GM23248 (cell line): ENCODE results near the gene MED17. TPM values are rescaled to one million over a fixed set of nuclear protein-coding genes. Genes with fewer than 3 reads are reported as not detected.
"Not testable (repeated sequence)": the region's sequence is repeated elsewhere in the genome, so short reads cannot be mapped to it uniquely, and the experiment has no call there.

Source experiments
- DNase-seq: peaks from one replicate; pipeline ENCODE4 v3.0.0-alpha.2; 2015
- H2AFZ ChIP-seq: fragments of 200-600 bp; sonication (generic); 2 replicates; pipeline ENCODE4 v1.6.1; 2016; ENCODE audit warnings: antibody characterized with exemption
- H3F3A ChIP-seq: fragments of 200-600 bp; sonication (generic); 2 replicates; pipeline ENCODE4 v1.6.1; 2016; ENCODE audit warnings: mild to moderate bottlenecking, antibody characterized with exemption, mixed run types; ENCODE audit not compliant: insufficient read depth
- H3K27ac ChIP-seq: fragments of 200-600 bp; sonication (generic); 2 replicates; pipeline ENCODE4 v1.5.1; 2016; ENCODE audit warnings: mild to moderate bottlenecking
- H3K27me3 ChIP-seq: fragments of 200-600 bp; sonication (generic); replicated peaks from 2 replicates; pipeline ENCODE4 v1.6.1; 2016; ENCODE audit warnings: mild to moderate bottlenecking; ENCODE audit not compliant: insufficient read depth
- H3K36me3 ChIP-seq: fragments of 200-600 bp; sonication (generic); 2 replicates; pipeline ENCODE4 v1.6.1; 2016; ENCODE audit warnings: low read depth, mild to moderate bottlenecking
- H3K4me1 ChIP-seq: fragments of 200-600 bp; sonication (generic); 2 replicates; pipeline ENCODE4 v1.6.1; 2016; ENCODE audit warnings: mild to moderate bottlenecking; ENCODE audit not compliant: insufficient read depth
- H3K4me2 ChIP-seq: fragments of 200-600 bp; sonication (generic); one replicate; pipeline ENCODE4 v1.6.1; 2016; ENCODE audit warnings: mild to moderate bottlenecking; ENCODE audit not compliant: unreplicated experiment
- H3K4me3 ChIP-seq: fragments of 200-600 bp; sonication (generic); 2 replicates; pipeline ENCODE4 v1.5.1; 2016; ENCODE audit warnings: mild to moderate bottlenecking
- H3K79me2 ChIP-seq: fragments of 200-600 bp; sonication (generic); 2 replicates; pipeline ENCODE4 v1.6.1; 2016; ENCODE audit warnings: mild to moderate bottlenecking; ENCODE audit not compliant: insufficient read depth
- H3K9ac ChIP-seq: fragments of 200-600 bp; sonication (generic); 2 replicates; pipeline ENCODE4 v1.6.1; 2016; ENCODE audit warnings: mild to moderate bottlenecking
- H3K9me2 ChIP-seq: fragments of 200-600 bp; sonication (generic); 2 replicates; pipeline ENCODE4 v1.6.1; 2016; ENCODE audit warnings: mixed run types, mild to moderate bottlenecking, moderate library complexity; ENCODE audit not compliant: insufficient read depth
- H3K9me3 ChIP-seq: fragments of 200-600 bp; sonication (generic); one replicate; pipeline ENCODE4 v1.6.1; 2017; ENCODE audit warnings: low read depth
- H4K20me1 ChIP-seq: fragments of 200-600 bp; sonication (generic); 2 replicates; pipeline ENCODE4 v1.6.0; 2016; ENCODE audit not compliant: insufficient read depth
- EZH2 ChIP-seq: fragments of 200-600 bp; sonication (generic); IDR thresholded peaks from 2 replicates; pipeline ENCODE4 v1.6.1; 2018; ENCODE audit warnings: antibody characterized with exemption, mild to moderate bottlenecking; ENCODE audit not compliant: insufficient read depth, poor library complexity, severe bottlenecking
- EZH2phosphoT487 ChIP-seq: fragments of 200-600 bp; sonication (generic); IDR thresholded peaks from 2 replicates; pipeline ENCODE4 v1.6.1; 2018; ENCODE audit warnings: antibody characterized with exemption, moderate library complexity, mild to moderate bottlenecking, low read depth; ENCODE audit not compliant: insufficient read depth
- WGBS, 2 experiments: methylation state at CpG; one replicate each; pipeline ENCODE4 v1.1.6; 2015 to 2017; ENCODE audit warnings: low lambda C conversion rate in 2 of 2, low coverage in 1 of 2; ENCODE audit errors: missing lambda C conversion rate in 2 of 2; 5-methylcytosine and 5-hydroxymethylcytosine counted together
- in situ Hi-C: fragments of 300-500 bp; cut with MboI; formaldehyde crosslinking; loops from 2 replicates; pipeline ENCODE4 v1.15.0; 2020
- polyA plus RNA-seq: library from polyadenylated mRNA; unstranded; fragments of >200 nt; fragmentation: Nextera tagmentation; extraction: Ambion mirVana; gene quantifications from 2 replicates; pipeline ENCODE4 v1.2.1, GENCODE V29; 2016
- total RNA-seq: library from RNA; depleted of rRNA; stranded (reverse); fragments of >200 nt; shearing (Covaris generic); gene quantifications from 2 replicates; pipeline ENCODE4 v1.2.3, GENCODE V29; 2014

Gene MED17
- total and polyA plus RNA-seq, 2 experiments from 2014 or later: 22.2 to 22.4 TPM

DNA sequence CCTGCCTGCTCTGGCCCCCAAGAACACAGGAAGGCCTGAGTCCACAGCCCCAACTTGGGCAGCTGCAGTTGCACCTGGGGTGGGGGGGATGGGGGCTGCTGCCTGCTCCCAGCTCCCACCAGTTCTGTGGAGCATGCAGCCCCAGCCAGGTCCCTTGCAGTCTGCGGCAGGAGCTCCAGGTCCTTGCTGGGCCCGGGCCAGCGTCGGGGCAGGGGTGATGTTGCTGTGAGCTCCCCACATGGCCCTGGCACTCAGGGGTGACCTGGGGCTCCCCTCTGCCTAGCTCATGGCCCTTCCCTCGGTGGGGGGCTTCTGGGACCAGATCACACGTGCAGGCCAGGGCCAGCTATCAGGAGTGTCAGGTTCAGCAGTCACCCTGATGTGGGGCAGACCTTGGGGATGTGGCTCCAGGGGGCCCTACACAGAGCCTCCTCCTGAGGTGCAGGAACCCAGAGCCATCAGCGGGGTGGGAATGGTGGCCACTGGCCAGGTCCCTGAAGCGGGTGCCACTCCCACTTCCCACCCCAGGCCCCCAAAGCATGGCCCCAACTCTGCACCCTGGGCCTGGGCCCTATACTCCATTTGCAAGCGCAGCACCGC, 10.4 kb upstream of the MED17 start:
- Histone ChIP-seq H3K27me3 (no peaks in the 10 kb centered on the region), H3K4me2 (no peak overlapping the region), H3F3A (no peaks in the 10 kb centered on the region), H3K27ac (no peak overlapping the region), H3K36me3 (no peaks in the 10 kb centered on the region), H4K20me1 (no peaks in the 10 kb centered on the region), H3K4me1 (no peaks in the 10 kb centered on the region), H3K79me2 (no peaks in the 10 kb centered on the region), H3K9me3 (no peaks in the 10 kb centered on the region), H2AFZ (no peak overlapping the region), H3K4me3 (no peak overlapping the region), H3K9ac (no peak overlapping the region), H3K9me2 (no peaks in the 10 kb centered on the region)
- in situ Hi-C loops: no loop called here
- no peak for DNase-seq
- 85 to 93% methylated on average over 10 of the region's 10 CpGs for WGBS, 2 experiments
- no peak for TF ChIP-seq EZH2phosphoT487

DNA sequence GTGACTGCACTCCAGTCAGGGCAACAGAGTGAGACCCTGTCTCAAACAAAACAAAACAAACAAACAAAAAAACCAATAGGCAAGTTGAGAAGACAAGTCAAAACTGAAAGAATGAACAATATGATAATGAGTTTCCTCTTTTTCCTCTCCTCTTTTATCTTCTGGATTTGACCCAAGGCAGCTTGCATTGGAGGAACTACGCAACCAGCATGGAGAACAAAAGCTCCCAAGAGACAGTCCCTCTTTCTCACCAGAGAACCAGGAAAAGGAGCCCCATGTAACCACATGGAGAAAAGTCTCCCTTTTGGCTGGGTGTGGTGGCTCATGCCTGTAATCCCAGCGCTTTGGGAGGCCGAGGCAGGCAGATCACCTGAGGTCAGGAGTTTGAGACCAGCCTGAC, 9.5 kb upstream of the MED17 start:
- H3K9ac ChIP-seq, H3F3A ChIP-seq, in situ Hi-C loops, H3K27me3 ChIP-seq, H4K20me1 ChIP-seq, H3K4me3 ChIP-seq, H3K4me2 ChIP-seq, H3K27ac ChIP-seq, H3K9me3 ChIP-seq, H3K36me3 ChIP-seq, H3K79me2 ChIP-seq, H3K4me1 ChIP-seq, DNase-seq, H2AFZ ChIP-seq, H3K9me2 ChIP-seq: not testable (repeated sequence)
- WGBS, 2 experiments: 96 to 100% methylated on average over 3 of the region's 3 CpGs

DNA sequence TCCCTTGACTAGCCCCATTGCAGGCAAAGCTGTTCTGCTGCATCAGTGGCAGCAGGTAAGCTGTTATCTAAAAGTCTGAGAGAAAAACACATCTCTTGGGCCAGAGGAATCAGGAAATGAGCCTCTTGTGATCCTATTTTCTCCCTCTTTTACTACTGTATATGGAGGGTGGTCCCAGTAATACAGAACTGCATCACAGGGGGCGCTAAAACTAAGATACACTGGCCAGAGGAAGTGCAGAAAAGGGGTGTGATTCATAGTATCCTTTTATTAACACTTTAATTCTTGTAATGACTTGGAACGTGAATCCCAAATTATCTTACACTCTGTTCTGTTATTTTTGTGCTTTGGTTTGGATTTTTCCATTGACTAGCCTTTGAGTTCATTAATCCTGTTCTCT, 8.8 kb upstream of the MED17 start:
- TF ChIP-seq EZH2phosphoT487: no peak
- TF ChIP-seq EZH2: no peak
- no peaks in the 10 kb centered on the region for H3K4me1 ChIP-seq
- in situ Hi-C loops: no loop called here
- H4K20me1 ChIP-seq: no peaks in the 10 kb centered on the region
- no peak overlapping the region for H3K27ac ChIP-seq
- WGBS, 2 experiments: 33 to 37% methylated on average over 2 of the region's 2 CpGs
- no peaks in the 10 kb centered on the region for H3K27me3 ChIP-seq
- H3K4me2 ChIP-seq: no peak overlapping the region
- no peak overlapping the region for H3K4me3 ChIP-seq
- no peaks in the 10 kb centered on the region for H3K36me3 ChIP-seq
- H3K9me2 ChIP-seq: no peaks in the 10 kb centered on the region
- H3K9me3 ChIP-seq: no peaks in the 10 kb centered on the region
- no peaks in the 10 kb centered on the region for H3F3A ChIP-seq
- no peaks in the 10 kb centered on the region for H3K79me2 ChIP-seq
- H3K9ac ChIP-seq: no peak overlapping the region
- no peak overlapping the region for H2AFZ ChIP-seq
- peak; percentile 27 for DNase-seq

DNA sequence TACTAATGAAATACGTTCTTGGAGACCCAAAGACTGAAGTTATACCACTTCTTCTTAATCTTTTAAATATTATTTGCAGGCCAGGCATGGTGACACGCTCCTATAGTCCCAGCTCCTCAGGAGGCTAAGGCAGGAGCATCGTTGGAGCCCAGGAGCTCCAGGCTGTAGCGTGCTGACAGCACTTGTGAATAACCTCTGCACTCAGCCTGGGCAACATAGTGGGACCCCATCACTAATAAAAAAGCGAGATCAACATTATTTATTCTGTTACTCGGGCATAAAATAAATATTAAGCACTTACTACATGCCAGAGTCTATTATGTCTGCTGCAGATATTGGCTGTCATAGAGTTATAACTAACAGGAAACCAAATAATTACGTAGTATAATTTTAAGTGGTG, 720 bp upstream of the MED17 start:
- H3K4me2 ChIP-seq: peak overlapping the region; percentile 49
- no peaks in the 10 kb centered on the region for H3F3A ChIP-seq
- H2AFZ ChIP-seq: peak overlapping the region; percentile 92
- H3K36me3 ChIP-seq: peaks cover 10% of the 10 kb centered on the region; the same call in 1 of the 2 replicates
- peaks cover 8% of the 10 kb centered on the region; the same call in 1 of the 2 replicates for H4K20me1 ChIP-seq
- TF ChIP-seq EZH2phosphoT487 (no peak), EZH2 (no peak)
- H3K27ac ChIP-seq: no peak overlapping the region
- no peaks in the 10 kb centered on the region for H3K9me2 ChIP-seq
- H3K4me3 ChIP-seq: peak overlapping the region; percentile 94
- peak overlapping the region; percentile 98 for H3K9ac ChIP-seq
- peaks cover 51% of the 10 kb centered on the region for H3K79me2 ChIP-seq
- H3K27me3 ChIP-seq: no peaks in the 10 kb centered on the region
- WGBS, 2 experiments: 36 to 42% methylated on average over 7 of the region's 7 CpGs
- no peaks in the 10 kb centered on the region for H3K9me3 ChIP-seq
- H3K4me1 ChIP-seq: peaks cover 23% of the 10 kb centered on the region
- in situ Hi-C loops: no loop called here
- no peak for DNase-seq

DNA sequence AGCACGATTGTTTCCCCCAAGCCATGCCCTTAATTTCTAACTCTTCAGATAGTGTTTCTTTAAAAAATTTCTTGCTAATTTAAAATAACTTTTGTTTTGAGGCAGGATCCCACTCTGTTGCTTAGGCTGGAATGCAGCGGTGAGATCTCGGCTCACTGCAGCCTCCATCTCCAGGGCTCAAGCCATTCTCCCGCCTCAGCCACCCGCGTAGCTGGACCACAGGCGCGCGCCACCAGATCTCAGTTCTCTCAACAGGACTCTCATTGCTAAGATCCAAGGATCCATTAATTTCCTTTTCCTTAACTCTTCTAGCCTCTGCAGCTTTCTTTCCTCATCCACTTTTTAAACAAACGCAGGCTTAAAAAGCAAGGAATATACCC, 327 bp upstream of the MED17 start:
- 3% methylated on average over 10 of the region's 10 CpGs for WGBS, 2 experiments
- H3K27me3 ChIP-seq: no peaks in the 10 kb centered on the region

More for the DNA sequence above, 327 bp upstream of the MED17 start:
- H4K20me1 ChIP-seq: peaks cover 8% of the 10 kb centered on the region; the same call in 1 of the 2 replicates
- no peaks in the 10 kb centered on the region for H3F3A ChIP-seq
- in situ Hi-C loops: no loop called here
- TF ChIP-seq EZH2 (no peak), EZH2phosphoT487 (no peak)
- peaks cover 14% of the 10 kb centered on the region; the same call in 1 of the 2 replicates for H3K36me3 ChIP-seq
- peaks cover 55% of the 10 kb centered on the region for H3K79me2 ChIP-seq
- H3K9me2 ChIP-seq: no peaks in the 10 kb centered on the region
- no peak for DNase-seq
- peak overlapping the region; percentile 94 for H3K4me3 ChIP-seq
- peak overlapping the region; percentile 92; the same call in 1 of the 2 replicates for H3K27ac ChIP-seq
- peak overlapping the region; percentile 92 for H2AFZ ChIP-seq
- peaks cover 23% of the 10 kb centered on the region for H3K4me1 ChIP-seq
- H3K4me2 ChIP-seq: peak overlapping the region; percentile 49
- H3K9me3 ChIP-seq: no peaks in the 10 kb centered on the region
- H3K9ac ChIP-seq: peak overlapping the region; percentile 98
